Measurements from ENCODE around the gene MRPL37. TPM values are rescaled to one million over a fixed set of nuclear protein-coding genes. Genes with fewer than 3 reads are reported as not detected.

MRPL37 gene
- total RNA-seq, result 34.5 TPM
- 10 to 100 TPM; 62.0 to 66.7 (median 65.3) TPM for polyA plus RNA-seq

DNA sequence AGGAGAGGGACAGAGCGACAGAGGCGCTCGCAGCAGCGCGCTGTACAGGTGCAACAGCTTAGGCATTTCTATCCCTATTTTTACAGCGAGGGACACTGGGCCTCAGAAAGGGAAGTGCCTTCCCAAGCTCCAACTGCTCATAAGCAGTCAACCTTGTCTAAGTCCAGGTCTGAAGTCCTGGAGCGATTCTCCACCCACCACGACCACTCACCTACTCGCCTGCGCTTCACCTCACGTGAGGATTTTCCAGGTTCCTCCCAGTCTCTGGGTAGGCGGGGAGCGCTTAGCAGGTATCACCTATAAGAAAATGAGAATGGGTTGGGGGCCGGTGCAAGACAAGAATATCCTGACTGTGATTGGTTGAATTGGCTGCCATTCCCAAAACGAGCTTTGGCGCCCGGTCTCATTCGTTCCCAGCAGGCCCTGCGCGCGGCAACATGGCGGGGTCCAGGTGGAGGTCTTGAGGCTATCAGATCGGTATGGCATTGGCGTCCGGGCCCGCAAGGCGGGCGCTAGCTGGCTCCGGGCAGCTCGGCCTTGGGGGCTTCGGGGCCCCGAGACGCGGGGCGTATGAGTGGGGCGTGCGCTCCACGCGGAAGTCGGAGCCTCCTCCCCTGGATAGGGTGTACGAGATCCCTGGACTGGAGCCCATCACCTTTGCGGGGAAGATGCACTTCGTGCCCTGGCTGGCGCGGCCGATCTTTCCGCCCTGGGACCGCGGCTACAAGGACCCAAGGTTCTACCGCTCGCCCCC lies at the start of gene MRPL37, which contains the start of gene CYB5RL:
MRPL37 (plus strand) TSS at position 403 of the 754 bp plus-strand sequence; CDS start at position 480, 77 bp downstream.
CYB5RL (minus strand) TSS at position 266 of the 754 bp plus-strand sequence. CDS start 4,414 bp downstream, outside the sequence.
- Histone ChIP-seq H3K4me3 (ENCODE audit: low read depth, low read length) (peak within 1 kb of the TSS; percentile 87), H3K27ac (ENCODE audit: insufficient read depth, low read length, poor library complexity, severe bottlenecking) (peak within 1 kb of the TSS; percentile 55), H3K4me1 (ENCODE audit: control insufficient read depth, insufficient read depth, low read length, poor library complexity, severe bottlenecking) (peaks cover 21% of the 10 kb centered on the region), H3K9me3 (ENCODE audit: control insufficient read depth in 2 of 2, low read length in 2 of 2) (no peaks in the 10 kb centered on the region), H3K36me3 (ENCODE audit: control insufficient read depth, insufficient read depth, low read length) (peaks cover 20% of the 10 kb centered on the region), H3K27me3 (ENCODE audit: control insufficient read depth, insufficient read depth, low read length) (no peaks in the 10 kb centered on the region)
- H3K9me3 Mint-ChIP-seq, result no peaks in the 10 kb centered on the region
- H3K36me3 Mint-ChIP-seq, result peaks cover 20% of the 10 kb centered on the region
- peak within 1 kb of the TSS; percentile 94 to 95 (median 95) for H3K27ac Mint-ChIP-seq
- H3K4me1 Mint-ChIP-seq, result peaks cover 26 to 54% (median 28%) of the 10 kb centered on the region in 4 donors
- no peaks in the 10 kb centered on the region for H3K27me3 Mint-ChIP-seq
- peak; percentile 85 to 97 (median 91) for DNase-seq
- peak; percentile 97 to 98 for ATAC-seq (ENCODE audit: low read depth in 2 of 2)
- H3K4me3 Mint-ChIP-seq, result peak within 1 kb of the TSS; percentile 92 to 97 (median 94)

- Histone ChIP-seq H3K4me1 (ENCODE audit: control insufficient read depth, insufficient read depth, low read length, poor library complexity, severe bottlenecking) (no peaks in the 10 kb centered on the region), H3K4me3 (ENCODE audit: low read depth, low read length) (no peak overlapping the region), H3K36me3 (ENCODE audit: control insufficient read depth, insufficient read depth, low read length) (no peaks in the 10 kb centered on the region), H3K27me3 (ENCODE audit: control insufficient read depth, insufficient read depth, low read length) (no peaks in the 10 kb centered on the region), H3K9me3 (ENCODE audit: control insufficient read depth in 2 of 2, low read length in 2 of 2) (no peaks in the 10 kb centered on the region), H3K27ac (ENCODE audit: insufficient read depth, low read length, poor library complexity, severe bottlenecking) (no peak overlapping the region)
- Mint-ChIP-seq H3K27ac (no peak overlapping the region), H3K9me3 (peaks cover 0 to 2% (median 0%) of the 10 kb centered on the region in 7 donors), H3K4me1 (no peaks in the 10 kb centered on the region), H3K27me3 (peaks cover 5% of the 10 kb centered on the region), H3K4me3 (peak overlapping the region in 1 of 4 donors; percentile 12), H3K36me3 (no peaks in the 10 kb centered on the region)
- no peak for DNase-seq
- ATAC-seq (ENCODE audit: low read depth in 2 of 2), result no peak
These were observed 49.0 kb upstream of the MRPL37 start for GRCh38 chr1:54151013-54151412.

GRCh38 chr1:54152696-54153095 lies 47.3 kb upstream of the MRPL37 start, which contains the start of gene CDCP2:
CDCP2 (minus strand) TSS chr1:54153000; CDS start chr1:54152922, 78 bp downstream.
- H3K4me1 ChIP-seq (ENCODE audit: control insufficient read depth, insufficient read depth, low read length, poor library complexity, severe bottlenecking), result no peaks in the 10 kb centered on the region
- Mint-ChIP-seq H3K4me1 (no peaks in the 10 kb centered on the region), H3K4me3 (no peak within 1 kb of the TSS), H3K27me3 (peaks cover 3% of the 10 kb centered on the region), H3K9me3 (peaks cover 0 to 2% (median 0%) of the 10 kb centered on the region in 7 donors), H3K27ac (peak within 1 kb of the TSS in 1 of 3 donors; percentile 74), H3K36me3 (no peaks in the 10 kb centered on the region)
- ATAC-seq (ENCODE audit: low read depth in 2 of 2) (no peak), DNase-seq (no peak)
- no peaks in the 10 kb centered on the region for H3K27me3 ChIP-seq (ENCODE audit: control insufficient read depth, insufficient read depth, low read length)
- H3K9me3 ChIP-seq (ENCODE audit: control insufficient read depth in 2 of 2, low read length in 2 of 2), result no peaks in the 10 kb centered on the region
- H3K27ac ChIP-seq (ENCODE audit: insufficient read depth, low read length, poor library complexity, severe bottlenecking), result no peak within 1 kb of the TSS
- no peaks in the 10 kb centered on the region for H3K36me3 ChIP-seq (ENCODE audit: control insufficient read depth, insufficient read depth, low read length)
- no peak within 1 kb of the TSS for H3K4me3 ChIP-seq (ENCODE audit: low read depth, low read length)

DNA sequence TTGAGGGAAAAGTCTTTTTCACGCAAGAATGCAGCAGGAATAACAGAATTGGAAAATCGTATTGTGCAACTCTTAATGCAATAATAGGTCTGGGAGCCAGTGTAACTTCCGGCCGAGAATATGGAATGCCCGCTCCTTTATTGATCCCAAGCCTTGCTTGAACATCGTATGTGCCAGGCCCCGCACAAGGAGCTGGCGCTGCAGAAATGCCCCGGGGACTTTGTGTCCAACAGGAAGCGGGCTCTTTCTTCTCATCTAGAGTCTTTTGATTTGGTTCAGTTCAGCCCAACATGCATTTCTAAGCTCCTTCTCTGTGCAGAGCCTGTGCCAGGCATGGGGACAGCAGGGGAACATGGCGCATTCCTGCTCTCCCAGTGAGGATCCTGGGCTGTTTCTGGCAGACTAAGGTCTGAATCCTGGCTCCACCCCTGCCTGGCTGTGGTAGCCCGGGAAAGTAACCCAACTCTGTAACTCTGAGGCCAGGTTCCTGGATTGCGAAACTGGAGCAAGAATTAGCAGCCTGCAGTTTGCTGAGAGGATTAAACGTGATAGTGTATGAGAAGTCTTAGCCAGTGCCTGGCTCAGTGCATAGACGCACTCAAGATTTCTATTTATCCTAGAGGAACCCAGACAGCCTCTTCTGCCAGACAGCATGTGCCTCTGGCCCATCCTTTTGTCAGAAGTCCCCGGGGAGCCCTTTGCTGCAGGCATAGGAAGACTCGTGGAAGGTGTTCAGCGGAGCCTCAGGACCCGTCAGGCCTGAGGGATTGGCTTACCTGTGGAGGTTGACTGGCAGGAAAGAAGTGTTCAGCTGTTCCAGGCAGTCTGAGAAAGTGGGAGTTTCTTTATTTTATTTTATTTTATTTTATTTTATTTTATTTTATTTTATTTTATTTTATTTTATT lies 46.2 kb upstream of the MRPL37 start:
- Mint-ChIP-seq H3K27me3 (no peaks in the 10 kb centered on the region), H3K9me3 (peaks cover 0 to 2% (median 0%) of the 10 kb centered on the region in 7 donors), H3K27ac (peak overlapping the region in 1 of 3 donors; percentile 74), H3K36me3 (no peaks in the 10 kb centered on the region), H3K4me3 (no peak overlapping the region), H3K4me1 (no peaks in the 10 kb centered on the region)
- Histone ChIP-seq H3K4me3 (ENCODE audit: low read depth, low read length) (no peak overlapping the region), H3K36me3 (ENCODE audit: control insufficient read depth, insufficient read depth, low read length) (no peaks in the 10 kb centered on the region), H3K27ac (ENCODE audit: insufficient read depth, low read length, poor library complexity, severe bottlenecking) (no peak overlapping the region), H3K4me1 (ENCODE audit: control insufficient read depth, insufficient read depth, low read length, poor library complexity, severe bottlenecking) (no peaks in the 10 kb centered on the region), H3K9me3 (ENCODE audit: control insufficient read depth in 2 of 2, low read length in 2 of 2) (no peaks in the 10 kb centered on the region), H3K27me3 (ENCODE audit: control insufficient read depth, insufficient read depth, low read length) (no peaks in the 10 kb centered on the region)
- ATAC-seq (ENCODE audit: low read depth in 2 of 2) (no peak), DNase-seq (no peak)

GRCh38 chr1:54156201-54156600 lies 43.8 kb upstream of the MRPL37 start:
- Mint-ChIP-seq H3K36me3 (no peaks in the 10 kb centered on the region), H3K9me3 (no peaks in the 10 kb centered on the region), H3K4me3 (no peak overlapping the region), H3K27ac (no peak overlapping the region), H3K27me3 (no peaks in the 10 kb centered on the region), H3K4me1 (no peaks in the 10 kb centered on the region)
- no peak for DNase-seq
- Histone ChIP-seq H3K9me3 (ENCODE audit: control insufficient read depth in 2 of 2, low read length in 2 of 2) (no peaks in the 10 kb centered on the region), H3K27me3 (ENCODE audit: control insufficient read depth, insufficient read depth, low read length) (no peaks in the 10 kb centered on the region), H3K4me3 (ENCODE audit: low read depth, low read length) (no peak overlapping the region), H3K27ac (ENCODE audit: insufficient read depth, low read length, poor library complexity, severe bottlenecking) (no peak overlapping the region), H3K4me1 (ENCODE audit: control insufficient read depth, insufficient read depth, low read length, poor library complexity, severe bottlenecking) (no peaks in the 10 kb centered on the region), H3K36me3 (ENCODE audit: control insufficient read depth, insufficient read depth, low read length) (no peaks in the 10 kb centered on the region)
- ATAC-seq (ENCODE audit: low read depth in 2 of 2), result no peak

- Histone ChIP-seq H3K36me3 (ENCODE audit: control insufficient read depth, insufficient read depth, low read length) (no peaks in the 10 kb centered on the region), H3K4me1 (ENCODE audit: control insufficient read depth, insufficient read depth, low read length, poor library complexity, severe bottlenecking) (no peaks in the 10 kb centered on the region), H3K4me3 (ENCODE audit: low read depth, low read length) (no peak overlapping the region), H3K27me3 (ENCODE audit: control insufficient read depth, insufficient read depth, low read length) (no peaks in the 10 kb centered on the region), H3K9me3 (ENCODE audit: control insufficient read depth in 2 of 2, low read length in 2 of 2) (no peaks in the 10 kb centered on the region), H3K27ac (ENCODE audit: insufficient read depth, low read length, poor library complexity, severe bottlenecking) (no peak overlapping the region)
- ATAC-seq (ENCODE audit: low read depth in 2 of 2) (no peak), DNase-seq (no peak)
- H3K36me3 Mint-ChIP-seq, result no peaks in the 10 kb centered on the region
- no peaks in the 10 kb centered on the region for H3K27me3 Mint-ChIP-seq
- no peak overlapping the region for H3K27ac Mint-ChIP-seq
- H3K9me3 Mint-ChIP-seq, result no peaks in the 10 kb centered on the region
- no peaks in the 10 kb centered on the region for H3K4me1 Mint-ChIP-seq
- H3K4me3 Mint-ChIP-seq, result no peak overlapping the region
These were observed 43.0 kb upstream of the MRPL37 start for GRCh38 chr1:54156986-54157385.

GRCh38 chr1:54157401-54157800 lies 42.6 kb upstream of the MRPL37 start:
- Histone ChIP-seq H3K4me3 (ENCODE audit: low read depth, low read length) (no peak overlapping the region), H3K9me3 (ENCODE audit: control insufficient read depth in 2 of 2, low read length in 2 of 2) (no peaks in the 10 kb centered on the region), H3K27me3 (ENCODE audit: control insufficient read depth, insufficient read depth, low read length) (no peaks in the 10 kb centered on the region), H3K36me3 (ENCODE audit: control insufficient read depth, insufficient read depth, low read length) (no peaks in the 10 kb centered on the region), H3K27ac (ENCODE audit: insufficient read depth, low read length, poor library complexity, severe bottlenecking) (no peak overlapping the region), H3K4me1 (ENCODE audit: control insufficient read depth, insufficient read depth, low read length, poor library complexity, severe bottlenecking) (no peaks in the 10 kb centered on the region)
- Mint-ChIP-seq H3K4me3 (no peak overlapping the region), H3K9me3 (no peaks in the 10 kb centered on the region), H3K4me1 (no peaks in the 10 kb centered on the region), H3K27me3 (no peaks in the 10 kb centered on the region), H3K27ac (no peak overlapping the region), H3K36me3 (no peaks in the 10 kb centered on the region)
- DNase-seq (no peak), ATAC-seq (ENCODE audit: low read depth in 2 of 2) (no peak)

Measured in CD4-positive, CD25-positive, alpha-beta regulatory T cell (primary cell).